D721Med (cell line): ENCODE data around the gene TMEM114.

Experiments used
- DNase-seq: peaks from one replicate; pipeline ENCODE4 v3.0.0; 2011; ENCODE audit warnings: low spot score; ENCODE audit not compliant: insufficient read length
- FAIRE-seq: peaks from 2 replicates; lab custom pipeline; 2011; peaks lifted over from hg19 to GRCh38; lab: Jason Lieb, UNC
- CTCF ChIP-seq: IDR thresholded peaks from 2 replicates; pipeline ENCODE4 v1.5.1; 2012; ENCODE audit warnings: mild to moderate bottlenecking, control low read depth; ENCODE audit not compliant: insufficient read depth; ENCODE audit errors: missing control alignments

TMEM114 gene

GRCh38 chr16:8611886-8612600 lies 21.7 kb upstream of the TMEM114 start:
- DNase-seq (no peak), FAIRE-seq (no peak)
- TF ChIP-seq CTCF, result no peak

- no peak for TF ChIP-seq CTCF
- FAIRE-seq, result no peak
- DNase-seq, result no peak
Measured at GRCh38 chr16:8611122-8611521, 20.8 kb upstream of the TMEM114 start.

- DNase-seq (no peak), FAIRE-seq (no peak)
- no peak for TF ChIP-seq CTCF
Measured at GRCh38 chr16:8607214-8607613, 16.9 kb upstream of the TMEM114 start.

GRCh38 chr16:8605554-8605953 lies 15.2 kb upstream of the TMEM114 start:
- no peak for DNase-seq
- no peak for FAIRE-seq
- no peak for TF ChIP-seq CTCF

GRCh38 chr16:8600144-8600775 lies 9.9 kb upstream of the TMEM114 start:
- DNase-seq (no peak), FAIRE-seq (no peak)
- TF ChIP-seq CTCF, result no peak

- no peak for TF ChIP-seq CTCF
- no peak for FAIRE-seq
- DNase-seq, result no peak
Measured at GRCh38 chr16:8596581-8596980, 6.3 kb upstream of the TMEM114 start.

- FAIRE-seq, result no peak
- no peak for TF ChIP-seq CTCF
- no peak for DNase-seq
Measured at GRCh38 chr16:8595783-8596182, 5.5 kb upstream of the TMEM114 start.
